ENCODE results near the gene FAM229B.
A peak's percentile ranks its signal among the peaks of the same experiment; 100 is the strongest.
"Not testable (repeated sequence)": the region's sequence is repeated elsewhere in the genome, so short reads cannot be mapped to it uniquely, and the experiment has no call there.

FAM229B gene, protein sequence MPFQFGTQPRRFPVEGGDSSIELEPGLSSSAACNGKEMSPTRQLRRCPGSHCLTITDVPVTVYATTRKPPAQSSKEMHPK

DNA sequence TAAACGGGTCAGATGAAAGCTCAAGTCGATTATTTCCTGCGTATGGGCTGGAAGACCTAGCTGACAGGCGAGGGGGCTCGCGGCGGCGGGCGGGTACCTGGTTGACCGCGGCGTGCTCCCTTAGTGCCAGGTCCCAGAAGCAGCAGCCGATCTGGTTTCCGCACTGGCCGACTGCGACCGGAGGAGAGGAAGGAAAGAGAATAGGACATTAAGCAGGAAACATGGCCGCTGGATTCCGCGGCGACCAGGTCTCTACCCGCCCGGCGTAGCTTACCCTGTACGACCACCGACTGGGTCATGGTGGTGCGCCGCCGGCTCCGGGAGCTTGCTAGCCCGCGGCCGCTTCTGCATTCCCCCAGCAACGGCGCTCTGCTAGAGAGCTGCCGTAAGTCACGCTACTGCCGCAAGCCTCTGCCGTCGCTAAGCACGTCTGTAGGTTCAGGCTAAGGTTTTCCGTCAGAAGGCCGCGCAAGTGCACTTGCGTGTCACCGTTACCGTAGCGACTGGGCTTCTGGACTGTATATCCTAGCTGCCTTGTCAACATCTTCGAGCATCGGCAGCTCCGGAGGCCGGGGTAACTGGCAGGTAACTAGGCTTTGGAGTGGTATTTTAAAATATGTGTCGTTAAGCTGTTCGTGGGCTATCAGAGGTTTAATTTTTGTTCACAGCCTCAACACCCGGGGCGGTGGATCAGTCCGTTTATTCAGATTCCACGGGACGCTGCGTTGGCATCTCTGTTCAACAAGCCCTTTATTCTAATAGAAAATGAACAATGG lies at the start of gene FAM229B, which contains the start of gene TUBE1:
Gene FAM229B (plus strand): TSS at position 456 of the 776 bp plus-strand sequence. CDS start 11,693 bp downstream, outside the sequence.
Gene TUBE1 (minus strand): TSS at position 347 of the 776 bp plus-strand sequence. CDS start 48 bp downstream, at position 299.
- DNase-seq: peak; percentile 54 to 80 (median 72)

DNA sequence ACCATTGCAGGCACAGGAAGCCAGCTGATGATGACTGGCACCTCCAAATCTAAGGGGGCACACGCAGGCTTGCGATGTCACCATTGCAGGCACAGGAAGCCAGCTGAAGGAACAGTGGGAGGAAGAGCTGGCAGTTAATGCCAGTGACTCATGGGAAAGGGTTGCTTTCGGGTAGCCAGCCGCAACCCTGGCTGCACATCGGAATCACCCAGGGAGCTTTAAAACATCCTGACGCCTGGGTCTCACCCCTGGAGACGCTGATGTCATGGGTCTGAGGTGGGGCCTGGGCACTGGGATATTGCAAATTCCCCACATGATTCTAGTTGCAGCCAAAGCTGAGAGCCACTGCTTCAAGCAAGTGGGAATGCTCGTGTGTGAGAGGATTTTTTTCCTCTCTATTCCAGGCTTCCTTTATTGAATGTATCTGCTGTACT lies 49.6 kb upstream of the FAM229B start:
- DNase-seq: no peak

DNA sequence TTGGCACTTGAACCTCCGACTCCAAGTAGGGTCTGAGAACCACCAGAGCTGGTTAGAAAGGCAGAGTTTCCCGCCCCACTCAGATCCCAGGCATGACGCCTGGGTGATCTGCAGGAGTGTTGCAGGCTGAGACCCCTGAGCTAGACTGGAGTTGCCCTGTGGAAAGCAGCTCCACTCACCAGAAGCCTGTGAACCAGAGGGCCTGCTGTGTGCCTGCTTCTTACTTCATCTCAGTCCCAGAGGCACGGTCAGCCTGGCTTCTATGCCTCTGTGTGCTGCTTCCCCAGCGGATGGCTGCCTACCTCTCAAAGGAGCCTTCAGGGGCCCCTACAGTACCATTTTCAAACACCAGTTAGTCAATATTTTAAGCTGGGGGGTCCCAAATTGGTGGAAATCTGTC lies 49.1 kb upstream of the FAM229B start:
- DNase-seq: no peak

DNA sequence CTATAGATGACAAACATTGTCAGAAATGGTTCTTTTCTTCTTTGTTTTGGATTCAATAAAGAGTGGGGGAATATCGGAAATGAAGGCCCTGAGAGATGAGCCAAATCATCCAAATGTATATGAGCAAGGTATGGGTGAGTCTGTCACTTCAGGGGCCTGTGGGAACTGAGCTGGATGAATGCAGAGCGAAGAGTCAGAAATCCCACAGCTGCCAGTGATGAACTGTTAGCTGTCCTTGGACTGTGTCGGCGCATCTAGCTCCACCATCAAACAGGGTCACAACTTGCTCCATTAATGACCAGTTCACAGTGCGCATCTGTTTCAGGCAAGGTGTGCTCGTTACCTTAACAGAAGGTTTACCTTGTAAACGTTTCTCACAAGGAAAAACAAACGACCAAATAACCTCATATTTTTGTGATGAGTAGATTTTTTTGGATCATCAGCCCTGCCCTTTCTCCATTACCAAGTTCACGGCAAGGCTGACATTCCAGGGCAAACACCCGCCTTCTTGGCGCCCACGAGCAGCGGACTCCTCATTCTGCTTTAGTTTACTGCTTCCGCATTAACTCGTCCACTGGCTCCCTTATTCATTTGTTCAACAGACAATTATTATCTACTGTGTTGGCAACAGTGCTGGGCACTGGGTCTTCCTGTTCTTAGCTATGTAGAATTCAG lies 48.5 kb upstream of the FAM229B start:
- no peak for DNase-seq

DNA sequence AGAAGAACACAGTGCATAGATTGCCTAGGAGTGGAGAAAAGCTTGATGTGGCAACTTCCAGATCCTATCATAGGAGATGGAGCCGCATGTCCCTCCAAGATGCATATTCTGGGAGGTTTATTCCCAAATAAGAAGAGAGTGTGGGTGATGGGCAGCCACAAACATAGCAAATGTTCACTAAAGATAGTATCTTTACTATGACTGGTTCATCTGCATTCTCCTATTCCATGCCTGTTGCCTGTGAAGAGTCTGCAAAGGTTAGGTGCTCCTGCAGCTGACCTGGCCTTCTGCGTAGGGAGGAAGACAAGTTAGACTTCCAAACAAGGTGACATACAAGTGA lies 48.0 kb upstream of the FAM229B start:
- DNase-seq: no peak

DNA sequence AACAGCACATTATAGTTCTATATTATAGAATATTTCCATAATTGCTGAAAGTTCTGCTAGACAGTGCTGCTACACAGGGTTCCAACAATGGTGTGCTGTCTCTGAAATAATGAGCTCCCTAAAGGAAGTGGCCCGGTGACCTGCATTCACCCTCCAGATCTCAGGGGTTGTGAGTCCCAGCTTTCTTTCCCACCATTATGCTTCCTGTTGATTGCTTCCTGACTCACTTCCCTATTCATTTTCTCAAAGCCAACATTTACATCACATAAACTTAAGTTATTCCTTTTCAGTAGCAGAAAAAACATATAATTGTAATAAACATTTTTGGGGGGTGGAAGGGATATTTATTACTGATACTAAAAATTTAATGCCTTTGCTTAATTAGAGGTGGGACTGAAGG lies 46.4 kb upstream of the FAM229B start:
- no peak for DNase-seq

DNA sequence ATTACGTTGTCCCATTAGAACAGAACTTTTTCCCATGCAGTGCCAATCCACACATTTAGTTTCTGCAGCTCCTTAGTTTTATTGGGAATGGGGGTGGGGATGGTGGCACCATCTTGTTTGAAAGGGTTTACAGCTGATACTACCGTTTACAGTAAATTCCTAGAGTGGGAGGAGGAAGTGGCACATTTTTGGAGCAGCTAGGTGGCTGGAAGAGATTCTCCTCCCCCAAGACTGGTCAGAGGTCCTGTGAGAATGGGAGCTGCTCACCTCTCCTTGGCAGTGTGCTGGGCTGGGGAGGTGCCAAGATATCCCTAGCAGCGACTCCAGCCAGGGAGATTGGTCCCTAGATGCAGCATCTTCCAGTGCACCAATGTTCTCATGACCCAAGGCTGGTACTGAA lies 45.9 kb upstream of the FAM229B start:
- no peak for DNase-seq

DNA sequence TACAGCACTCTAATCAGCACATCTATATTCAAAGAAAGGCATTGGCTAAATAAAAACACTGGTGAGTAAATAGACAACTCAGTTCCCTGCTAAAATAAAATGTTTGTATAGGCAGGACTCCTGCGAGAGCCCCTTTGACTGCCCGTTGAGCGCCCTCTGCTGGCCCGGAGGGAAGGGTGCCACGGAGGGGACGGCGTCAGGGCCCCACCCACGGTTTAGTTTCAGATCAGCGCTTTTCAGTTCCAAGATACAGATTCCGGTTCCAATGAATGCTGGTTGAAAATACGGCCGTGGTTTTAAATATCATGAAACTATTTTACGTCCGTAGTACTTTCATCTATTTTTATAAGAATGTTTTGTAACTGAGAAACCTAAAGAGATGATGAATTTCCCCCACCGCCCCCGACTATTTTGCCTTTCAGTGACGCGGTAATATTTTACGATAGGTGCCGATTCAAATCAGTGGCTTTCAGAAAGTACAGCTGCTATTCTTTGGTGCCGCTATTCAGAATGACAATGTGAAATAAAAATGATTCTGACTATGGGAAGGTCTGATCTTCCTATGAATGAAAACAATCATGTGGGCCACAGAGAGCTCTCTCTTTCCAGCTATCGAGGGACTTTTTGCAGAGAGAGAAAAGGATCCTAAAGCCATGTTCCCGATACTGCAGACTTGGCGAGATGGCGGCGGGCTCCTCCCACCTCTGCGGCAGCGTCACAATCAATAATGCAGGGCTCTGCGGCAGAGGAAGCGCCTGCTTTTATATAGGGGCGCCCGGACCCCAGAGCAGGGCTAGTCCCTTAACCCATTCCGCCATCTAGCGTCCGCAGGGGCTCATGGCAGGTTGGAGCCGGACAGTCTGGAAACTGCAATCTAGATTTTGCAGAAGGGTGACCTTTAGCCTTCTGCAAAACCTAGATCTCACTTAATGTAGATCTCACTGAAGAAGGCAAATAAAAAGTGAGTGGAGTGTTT lies 44.1 kb upstream of the FAM229B start:
- peak; percentile 74 to 92 (median 83) for DNase-seq

DNA sequence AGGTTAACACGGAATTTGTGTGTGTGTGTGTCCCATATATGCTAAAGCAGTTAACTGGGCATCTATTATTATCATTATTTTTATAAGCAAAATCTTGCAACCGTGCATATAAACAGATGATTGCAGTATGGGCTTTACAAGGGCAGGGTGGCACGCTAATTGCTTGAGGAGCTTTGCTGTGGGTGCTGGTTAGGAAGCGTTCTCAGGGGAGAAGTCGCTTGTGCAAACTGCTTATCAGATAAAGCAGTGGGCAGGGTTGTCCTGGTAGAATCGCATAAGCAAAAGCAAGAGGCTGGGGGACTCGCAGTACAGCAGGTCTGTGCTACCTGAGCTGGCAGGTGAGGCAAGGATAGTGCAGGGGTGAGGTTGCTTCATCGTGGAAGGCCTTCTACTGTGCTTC lies 43.2 kb upstream of the FAM229B start:
- DNase-seq: no peak

DNA sequence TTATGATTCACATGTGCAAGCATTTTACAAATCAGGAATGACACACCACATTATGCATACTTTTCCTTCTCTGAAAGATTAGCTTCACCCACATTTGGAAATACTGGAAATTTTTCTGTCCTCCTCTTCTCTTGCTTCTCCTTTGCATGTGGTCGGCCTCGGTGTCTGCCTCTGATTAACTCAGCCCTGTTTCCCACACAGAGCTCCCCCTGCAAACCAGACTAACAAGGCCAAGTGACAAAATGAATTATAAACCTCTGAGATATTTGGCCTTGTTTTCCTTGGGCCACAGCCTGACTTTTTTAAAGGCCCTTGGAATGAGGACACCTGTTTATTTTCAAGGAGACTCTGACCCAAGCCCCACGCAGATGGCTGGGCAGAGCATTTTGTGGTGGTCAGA lies 42.5 kb upstream of the FAM229B start:
- DNase-seq: no peak

DNA sequence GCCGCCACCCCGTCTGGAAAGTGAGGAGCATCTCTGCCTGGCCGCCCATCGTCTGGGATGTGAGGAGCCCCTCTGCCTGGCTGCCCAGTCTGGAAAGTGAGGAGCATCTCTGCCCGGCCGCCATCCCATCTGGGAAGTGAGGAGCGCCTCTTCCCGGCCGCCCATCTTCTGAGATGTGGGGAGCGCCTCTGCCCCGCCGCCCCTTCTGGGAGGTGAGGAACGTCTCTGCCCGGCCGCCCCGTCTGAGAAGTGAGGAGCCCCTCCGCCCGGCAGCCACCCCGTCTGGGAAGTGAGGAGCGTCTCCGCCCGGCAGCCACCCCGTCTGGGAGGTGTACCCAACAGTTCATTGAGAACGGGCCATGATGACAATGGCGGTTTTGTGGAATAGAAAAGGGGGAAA lies 39.9 kb upstream of the FAM229B start:
- not testable (repeated sequence) for DNase-seq

DNA sequence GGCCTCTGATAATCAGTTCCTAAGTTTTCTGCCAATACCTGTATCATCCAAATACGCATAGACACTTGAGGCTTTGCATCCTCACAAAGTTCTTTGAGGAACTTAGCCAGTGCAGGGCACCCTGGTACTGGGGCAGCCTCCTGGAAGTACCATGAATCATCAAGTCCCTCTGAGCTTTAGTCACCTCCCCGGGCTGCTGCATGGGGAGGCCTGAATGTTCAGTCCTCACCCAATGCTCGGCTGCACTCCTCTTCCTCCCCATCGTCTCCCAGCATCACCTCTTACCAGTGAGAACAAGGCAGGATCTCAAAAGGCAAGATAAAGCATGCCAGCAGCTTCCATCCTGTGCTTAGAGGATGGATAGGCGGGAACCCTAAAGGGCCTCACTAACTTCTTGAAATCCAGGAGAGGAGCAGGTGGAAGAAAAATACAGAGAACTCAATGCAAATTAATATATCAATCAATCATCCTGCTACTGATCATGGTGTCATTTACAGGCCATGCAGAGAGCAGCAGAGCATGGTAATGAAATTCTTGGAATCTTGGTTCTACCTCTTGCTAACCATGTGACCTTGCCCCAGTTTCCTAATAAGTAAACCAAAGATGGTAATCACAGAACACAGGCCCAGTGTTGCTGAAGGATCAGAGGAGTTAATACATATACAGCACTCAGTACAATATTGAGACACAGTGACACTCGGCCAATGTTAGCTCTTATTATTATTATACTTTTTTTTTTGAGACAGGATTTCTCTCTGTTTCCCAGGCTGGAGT lies 38.2 kb upstream of the FAM229B start:
- DNase-seq: no peak

DNA sequence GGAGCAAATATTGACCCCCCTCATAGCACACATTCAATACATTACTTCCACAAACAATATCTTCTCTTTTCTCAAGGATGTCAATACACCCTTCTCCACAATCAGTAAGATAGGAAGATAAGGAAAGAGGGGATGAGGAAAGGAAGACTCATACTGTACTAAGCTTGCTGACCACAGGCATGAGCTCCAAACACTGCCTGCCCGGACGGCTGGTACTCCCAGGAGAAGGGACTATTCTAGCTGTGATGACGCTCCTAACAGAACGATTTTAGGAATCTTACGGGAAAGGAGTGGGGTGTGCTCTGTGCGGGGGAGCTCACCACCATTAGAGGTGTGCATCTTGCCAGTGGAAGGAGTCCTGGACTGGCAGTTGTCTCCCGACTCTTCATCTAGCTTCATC lies 37.4 kb upstream of the FAM229B start:
- no peak for DNase-seq

DNA sequence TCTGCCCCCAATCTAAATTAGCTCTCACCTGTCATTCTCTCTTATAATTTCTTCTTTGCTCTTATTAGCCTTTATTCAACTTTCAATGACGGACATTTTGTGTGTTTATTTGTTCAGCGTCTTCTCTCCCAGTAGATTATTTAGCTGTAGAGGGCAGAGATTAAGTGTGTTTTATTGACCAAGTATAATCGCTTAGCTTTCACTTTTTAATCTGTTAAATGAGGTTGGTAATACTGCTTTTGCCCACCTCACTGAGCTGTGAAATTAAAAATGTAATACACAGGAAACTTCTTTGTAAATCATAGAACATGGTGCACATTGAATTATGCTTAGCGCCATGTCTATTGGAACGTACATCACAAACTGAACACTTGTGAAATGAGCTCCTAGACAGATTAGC lies 37.0 kb upstream of the FAM229B start:
- DNase-seq: no peak

DNA sequence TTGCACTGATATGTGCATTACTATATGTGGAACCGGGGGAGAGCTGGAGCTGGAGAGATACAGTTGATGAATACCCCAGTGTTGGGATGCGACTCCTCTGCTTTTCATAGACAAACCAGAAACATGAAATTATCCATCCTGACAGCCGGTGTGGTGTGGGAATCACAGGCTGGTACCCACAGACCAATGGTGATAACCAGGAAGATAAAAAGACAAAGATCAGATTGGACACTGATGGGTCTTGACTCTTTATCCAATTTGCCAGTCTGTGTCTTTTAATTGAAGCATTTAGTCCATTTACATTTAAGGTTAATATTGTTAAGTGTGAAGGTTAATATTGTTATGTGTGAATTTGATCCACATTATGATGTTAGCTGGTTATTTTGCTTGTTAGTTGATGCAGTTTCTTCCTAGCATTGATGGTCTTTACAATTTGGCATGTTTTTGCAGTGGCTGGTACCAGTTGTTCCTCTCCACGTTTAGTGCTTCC lies 36.1 kb upstream of the FAM229B start:
- not testable (repeated sequence) for DNase-seq

DNA sequence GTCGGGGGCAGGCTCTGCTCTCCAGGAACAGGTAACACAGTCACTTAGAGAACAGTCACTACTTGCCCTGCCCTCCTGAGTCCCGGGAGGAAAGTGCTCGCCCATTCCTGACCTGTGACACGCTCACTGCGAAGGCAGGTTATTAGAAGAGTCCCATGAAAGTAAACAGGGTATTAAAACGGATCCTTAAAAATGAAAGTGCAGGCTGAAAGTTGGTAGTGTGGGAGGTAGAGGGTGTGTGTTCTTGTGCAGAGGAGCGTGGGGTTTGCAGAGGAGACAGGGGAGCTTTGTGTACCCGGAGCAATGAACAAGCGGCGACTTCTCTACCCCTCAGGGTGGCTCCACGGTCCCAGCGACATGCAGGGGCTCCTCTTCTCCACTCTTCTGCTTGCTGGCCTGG lies 33.4 kb upstream of the FAM229B start, which contains the start of gene CCN6:
Gene CCN6 (plus strand): TSS at position 104 of the 400 bp plus-strand sequence. CDS start 254 bp downstream, at position 358.
- DNase-seq: no peak

DNA sequence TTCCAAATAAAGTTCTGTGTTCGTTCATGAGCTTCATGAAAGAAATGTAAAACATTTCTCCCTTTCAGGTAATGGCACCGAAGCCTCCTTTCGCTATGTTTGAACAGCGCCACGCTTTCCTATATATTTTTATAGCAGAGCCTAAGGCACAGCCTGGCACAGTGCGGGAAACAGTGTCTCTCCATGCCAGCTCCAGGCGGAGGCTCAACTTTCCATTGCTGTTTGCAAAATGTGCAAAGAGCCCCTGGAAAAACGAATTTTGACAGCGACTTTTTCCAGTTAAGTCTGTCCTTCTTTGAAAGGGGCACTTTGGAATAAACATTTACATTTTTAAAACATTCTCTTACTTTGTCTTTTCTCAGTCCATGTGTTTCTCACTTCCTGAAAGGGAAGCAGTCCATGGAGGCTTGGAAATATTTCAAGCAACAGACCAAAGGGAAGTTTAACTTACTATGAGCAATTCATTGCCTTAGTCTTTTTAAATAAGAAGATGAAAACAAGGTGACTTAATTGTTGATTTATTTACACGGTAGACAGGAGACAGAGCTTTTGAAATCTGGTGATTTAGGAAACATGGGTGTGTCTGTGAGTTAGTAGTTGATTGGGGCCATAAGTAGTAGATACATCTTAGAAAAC lies 32.7 kb upstream of the FAM229B start:
- no peak for DNase-seq

DNA sequence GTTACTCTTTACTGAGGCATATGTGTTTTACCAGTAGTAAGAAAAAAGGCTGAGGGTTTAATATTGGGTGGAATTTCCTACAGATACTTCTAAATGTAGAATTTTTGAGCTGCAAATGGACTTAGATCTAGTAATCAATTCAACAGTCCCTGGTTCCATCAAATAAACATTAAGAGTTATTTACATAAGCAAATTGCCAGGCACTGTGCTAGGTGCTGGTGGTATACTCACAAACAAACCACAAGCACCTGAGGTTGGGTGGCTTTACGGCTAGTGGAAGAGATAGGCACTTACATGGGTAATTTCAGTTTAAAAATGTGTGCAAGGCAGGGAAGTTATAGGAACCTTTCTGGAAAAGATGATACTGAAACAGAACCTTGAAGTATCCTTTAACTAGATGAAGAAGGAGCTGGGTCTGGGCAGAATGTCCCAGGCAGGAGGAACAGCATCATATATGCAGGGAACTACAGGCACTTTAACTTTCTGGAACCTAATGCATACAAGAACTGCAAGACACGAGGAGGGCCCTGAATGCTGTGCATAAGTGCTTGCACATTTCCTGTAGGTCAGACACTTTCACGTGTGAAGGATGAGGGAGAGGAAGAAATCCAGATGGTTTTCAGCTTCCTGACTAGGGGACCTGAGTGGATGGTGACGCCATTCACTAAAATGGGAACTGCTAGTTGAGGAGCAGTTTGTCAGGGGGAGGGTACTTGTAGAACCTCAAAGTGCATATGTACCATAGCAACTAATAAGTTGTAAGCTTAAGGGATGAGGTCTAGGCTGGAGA lies 29.0 kb upstream of the FAM229B start:
- no peak for DNase-seq

DNA sequence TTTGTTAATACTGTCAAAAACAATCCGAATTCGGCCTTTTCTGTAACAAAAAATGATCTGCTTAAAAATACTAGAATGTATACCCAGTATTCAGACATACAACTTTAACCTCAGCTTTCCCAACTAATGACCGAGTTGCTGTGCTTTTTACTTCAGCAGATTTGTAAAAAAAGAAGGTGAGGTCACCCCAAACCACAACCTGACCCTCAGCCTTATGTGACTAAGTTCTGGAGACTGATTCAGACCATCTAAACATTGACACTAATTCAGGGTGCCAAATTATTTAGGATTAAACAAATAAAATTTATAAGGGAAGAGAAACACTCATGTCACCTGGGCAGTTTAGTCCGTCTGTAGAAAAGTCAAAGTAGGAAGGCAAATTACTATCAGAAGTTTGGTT lies 25.8 kb upstream of the FAM229B start:
- DNase-seq: no peak

DNA sequence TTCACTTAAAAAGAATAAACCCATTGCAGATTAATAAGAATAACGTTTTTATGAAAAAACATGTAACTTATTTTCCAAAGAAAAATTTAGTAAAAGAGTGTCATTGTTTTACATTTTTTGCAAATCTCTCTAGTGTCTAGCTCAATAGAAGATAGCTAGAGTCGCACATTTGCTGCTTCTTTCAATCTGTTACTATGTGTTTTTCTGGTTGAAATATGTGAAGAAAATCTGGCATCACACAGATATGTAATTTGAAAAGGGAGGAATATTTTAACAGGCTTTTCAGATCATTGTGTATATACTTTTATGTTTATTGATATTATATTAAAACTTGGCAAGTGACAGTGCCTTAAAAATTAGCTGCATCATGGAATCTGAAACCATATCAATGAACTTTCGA lies 24.4 kb upstream of the FAM229B start:
- DNase-seq: no peak

Measured in activated CD4-positive, CD25-positive, alpha-beta regulatory T cell (primary cell).